Measurements from ENCODE around the gene PAX8. TPM values are rescaled to one million over a fixed set of nuclear protein-coding genes. Genes with fewer than 3 reads are reported as not detected.

PAX8 gene
- total and polyA plus RNA-seq, 2 donors (not counting 1 experiment from before 2014, with no cell fraction given): 0.45 to 0.64 TPM

DNA sequence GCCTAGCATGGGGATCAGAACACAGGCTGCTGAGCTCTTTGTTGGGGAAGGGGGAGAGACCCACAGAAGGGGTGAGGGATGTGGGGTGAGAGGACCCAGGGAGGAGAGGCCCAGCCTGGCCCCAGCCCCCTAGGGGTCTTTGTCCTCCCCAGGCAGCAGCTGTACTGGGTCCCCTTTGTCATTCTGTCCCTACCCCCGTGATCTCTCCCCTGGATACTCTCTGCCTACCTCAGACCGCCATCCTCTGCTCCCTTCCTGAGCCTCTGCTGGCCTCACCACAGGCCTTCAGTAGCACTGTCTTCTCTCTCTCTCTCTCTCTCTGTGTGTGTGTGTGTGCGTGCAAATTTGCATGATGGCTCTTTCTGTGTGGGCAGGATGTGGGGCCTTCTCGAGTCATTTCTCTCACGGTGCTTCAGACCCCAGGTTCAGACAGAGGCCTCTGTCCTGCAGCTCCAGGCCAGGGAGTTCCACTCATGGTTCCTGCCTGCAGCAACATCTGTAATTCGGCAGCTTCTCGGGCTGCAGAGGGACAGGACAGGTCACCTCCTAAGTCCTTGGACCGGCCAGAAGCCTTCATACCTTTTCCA is 103.6 kb downstream of the PAX8 start:
- Histone ChIP-seq H4K20me1 (ENCODE audit: control insufficient read depth, insufficient read depth, low read length, poor library complexity, severe bottlenecking) (peaks cover 57% of the 10 kb centered on the region), H3K9ac (ENCODE audit: low read length) (peak overlapping the region; percentile 86), H3K4me3 (ENCODE audit: control extremely low read depth in 1 of 5, extremely low read depth in 1 of 5, insufficient read depth in 1 of 5, low read depth in 2 of 5, low read length in 4 of 5) (peak overlapping the region; percentile 58 to 95 (median 77)), H3K79me2 (ENCODE audit: control insufficient read depth, insufficient read depth, low read length) (peaks cover 100% of the 10 kb centered on the region), H3K36me3 (replicated peaks in 1 of 2; ENCODE audit: control extremely low read depth in 1 of 2, control insufficient read depth in 1 of 2, extremely low read depth in 1 of 2, insufficient read depth in 2 of 2, low read length in 1 of 2) (peaks cover 0 to 39% of the 10 kb centered on the region in 2 experiments), H2AFZ (ENCODE audit: insufficient read depth, low read depth, low read length, poor library complexity, severe bottlenecking) (no peak overlapping the region), H3K9me3 (ENCODE audit: control extremely low read depth in 1 of 3, control insufficient read depth in 2 of 3, insufficient read depth in 1 of 3, low read length in 2 of 3) (peaks cover 0 to 4% (median 0%) of the 10 kb centered on the region in 3 donors), H3K4me2 (replicated peaks; ENCODE audit: low read depth, low read length, poor library complexity, severe bottlenecking) (peak overlapping the region; percentile 91), H3K27me3 (replicated peaks in 1 of 4; ENCODE audit: control extremely low read depth in 1 of 4, control insufficient read depth in 3 of 4, insufficient read depth in 4 of 4, low read length in 3 of 4) (no peaks in the 10 kb centered on the region), H3K4me1 (ENCODE audit: control insufficient read depth in 2 of 2, insufficient read depth in 2 of 2, low read length in 2 of 2) (peaks cover 70 to 90% of the 10 kb centered on the region in 2 donors), H3K27ac (ENCODE audit: low read length in 2 of 2) (peak overlapping the region; percentile 87 to 91)
- H3K4me3 Mint-ChIP-seq: peak overlapping the region; percentile 91
- TF ChIP-seq, protein P1, sequence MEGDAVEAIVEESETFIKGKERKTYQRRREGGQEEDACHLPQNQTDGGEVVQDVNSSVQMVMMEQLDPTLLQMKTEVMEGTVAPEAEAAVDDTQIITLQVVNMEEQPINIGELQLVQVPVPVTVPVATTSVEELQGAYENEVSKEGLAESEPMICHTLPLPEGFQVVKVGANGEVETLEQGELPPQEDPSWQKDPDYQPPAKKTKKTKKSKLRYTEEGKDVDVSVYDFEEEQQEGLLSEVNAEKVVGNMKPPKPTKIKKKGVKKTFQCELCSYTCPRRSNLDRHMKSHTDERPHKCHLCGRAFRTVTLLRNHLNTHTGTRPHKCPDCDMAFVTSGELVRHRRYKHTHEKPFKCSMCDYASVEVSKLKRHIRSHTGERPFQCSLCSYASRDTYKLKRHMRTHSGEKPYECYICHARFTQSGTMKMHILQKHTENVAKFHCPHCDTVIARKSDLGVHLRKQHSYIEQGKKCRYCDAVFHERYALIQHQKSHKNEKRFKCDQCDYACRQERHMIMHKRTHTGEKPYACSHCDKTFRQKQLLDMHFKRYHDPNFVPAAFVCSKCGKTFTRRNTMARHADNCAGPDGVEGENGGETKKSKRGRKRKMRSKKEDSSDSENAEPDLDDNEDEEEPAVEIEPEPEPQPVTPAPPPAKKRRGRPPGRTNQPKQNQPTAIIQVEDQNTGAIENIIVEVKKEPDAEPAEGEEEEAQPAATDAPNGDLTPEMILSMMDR (IDR thresholded peaks at IDR 0.05): no peak
- no peak for TF ChIP-seq EZH2 (IDR thresholded peaks at IDR 0.05; ENCODE audit: borderline replicate concordance, insufficient read depth, low read depth, low read length, poor library complexity, severe bottlenecking)
- intact Hi-C loops (cut with micrococcal nuclease): loop anchor here (10.0 kb wide), 1 partner anchor 1120 kb away; the partner anchor contains the start of gene TMEM87B
- DNase-seq: peak; percentile 85
- 29% methylated on average over 5 of the region's 8 CpGs for WGBS (ENCODE audit: insufficient coverage)
- no peaks in the 10 kb centered on the region for H3K27me3 Mint-ChIP-seq
- peak; percentile 53 for ATAC-seq (ENCODE audit: low read depth)
- peaks cover 89% of the 10 kb centered on the region for H3K4me1 Mint-ChIP-seq
- H3K27ac Mint-ChIP-seq: peak overlapping the region; percentile 92
- ChIA-PET CTCF (interaction anchor here (0.6 to 18.3 kb wide), 14 partner anchors 9 to 215 kb away, joined by 3 to 327 read pairs (median 6); no protein-coding TSS in a partner anchor), POLR2A (interaction anchor here (0.6 to 3.3 kb wide), 8 partner anchors 13 to 1020 kb away, joined by 3 to 14 read pairs (median 6); no protein-coding TSS in a partner anchor)
- H3K9me3 Mint-ChIP-seq (ENCODE audit: insufficient read depth): no peaks in the 10 kb centered on the region

DNA sequence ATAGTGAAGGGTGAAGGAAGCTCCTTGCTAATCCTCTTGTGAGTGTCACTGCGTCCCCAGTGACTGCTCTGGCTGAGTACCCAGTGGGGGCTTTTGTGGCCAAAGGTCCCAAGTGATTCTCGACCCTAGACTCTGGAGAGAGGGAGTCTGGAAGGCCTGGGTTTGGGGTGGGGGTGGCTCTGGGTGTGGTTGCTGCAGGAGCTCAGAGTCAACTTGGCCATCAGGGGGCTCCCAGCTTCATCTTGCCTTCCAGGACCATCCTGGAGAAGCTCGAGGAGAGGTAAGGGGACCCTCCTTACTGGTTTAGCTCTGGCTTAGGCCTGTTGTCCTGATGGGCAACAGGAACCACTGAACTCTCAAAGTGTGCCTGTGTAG is 104.4 kb downstream of the PAX8 start:
- H3K4me1 Mint-ChIP-seq: peaks cover 86% of the 10 kb centered on the region
- H3K79me2 ChIP-seq (ENCODE audit: control insufficient read depth, insufficient read depth, low read length): peaks cover 100% of the 10 kb centered on the region
- peak overlapping the region; percentile 86 for H3K9ac ChIP-seq (ENCODE audit: low read length)
- peak overlapping the region; percentile 71 for H2AFZ ChIP-seq (ENCODE audit: insufficient read depth, low read depth, low read length, poor library complexity, severe bottlenecking)
- peak overlapping the region; percentile 91 for H3K4me2 ChIP-seq (replicated peaks; ENCODE audit: low read depth, low read length, poor library complexity, severe bottlenecking)
- peak overlapping the region; percentile 92 for H3K27ac Mint-ChIP-seq
- H3K4me3 Mint-ChIP-seq: peak overlapping the region; percentile 91
- intact Hi-C loops (cut with micrococcal nuclease): loop anchor here (10.0 kb wide), 1 partner anchor 1120 kb away; the partner anchor contains the start of gene TMEM87B
- CTCF ChIA-PET: interaction anchor here (0.7 to 18.3 kb wide), 16 partner anchors 9 to 216 kb away, joined by 3 to 327 read pairs (median 4); no protein-coding TSS in a partner anchor
- H3K9me3 Mint-ChIP-seq (ENCODE audit: insufficient read depth): no peaks in the 10 kb centered on the region
- peaks cover 0 to 4% (median 0%) of the 10 kb centered on the region in 3 donors for H3K9me3 ChIP-seq (ENCODE audit: control extremely low read depth in 1 of 3, control insufficient read depth in 2 of 3, insufficient read depth in 1 of 3, low read length in 2 of 3)
- peaks cover 0 to 32% of the 10 kb centered on the region in 2 experiments for H3K36me3 ChIP-seq (replicated peaks in 1 of 2; ENCODE audit: control extremely low read depth in 1 of 2, control insufficient read depth in 1 of 2, extremely low read depth in 1 of 2, insufficient read depth in 2 of 2, low read length in 1 of 2)
- peak overlapping the region; percentile 58 to 95 (median 77) for H3K4me3 ChIP-seq (ENCODE audit: control extremely low read depth in 1 of 5, extremely low read depth in 1 of 5, insufficient read depth in 1 of 5, low read depth in 2 of 5, low read length in 4 of 5)
- no peaks in the 10 kb centered on the region for H3K27me3 Mint-ChIP-seq
- TF ChIP-seq, protein P1 (IDR thresholded peaks at IDR 0.05): peak; percentile 6
- no peak for TF ChIP-seq EZH2 (IDR thresholded peaks at IDR 0.05; ENCODE audit: borderline replicate concordance, insufficient read depth, low read depth, low read length, poor library complexity, severe bottlenecking)
- H3K4me1 ChIP-seq (ENCODE audit: control insufficient read depth in 2 of 2, insufficient read depth in 2 of 2, low read length in 2 of 2): peaks cover 69 to 90% of the 10 kb centered on the region in 2 donors
- peak overlapping the region; percentile 87 to 91 for H3K27ac ChIP-seq (ENCODE audit: low read length in 2 of 2)
- DNase-seq (no peak), ATAC-seq (ENCODE audit: low read depth) (no peak)
- POLR2A ChIA-PET: interaction anchor here (0.6 to 3.3 kb wide), 6 partner anchors 18 to 1019 kb away, joined by 3 to 14 read pairs (median 6); no protein-coding TSS in a partner anchor
- 0% methylated on average over 3 of the region's 3 CpGs for WGBS (ENCODE audit: insufficient coverage)
- peaks cover 50% of the 10 kb centered on the region for H4K20me1 ChIP-seq (ENCODE audit: control insufficient read depth, insufficient read depth, low read length, poor library complexity, severe bottlenecking)
- no peaks in the 10 kb centered on the region for H3K27me3 ChIP-seq (replicated peaks in 1 of 4; ENCODE audit: control extremely low read depth in 1 of 4, control insufficient read depth in 3 of 4, insufficient read depth in 4 of 4, low read length in 3 of 4)
